NOMO-1 treated with dmso at 0.1 percent for 144 hours (cell line): ENCODE results near the gene CAPN14.

Experiments used
- DNase-seq: peaks from one replicate; lab custom pipeline; 2025; ENCODE audit not compliant: unreplicated experiment; lab: John Stamatoyannopoulos, UW

Gene CAPN14

GRCh38 chr2:31244101-31244500, 26.8 kb upstream of the CAPN14 start:
- no peak for DNase-seq

GRCh38 chr2:31243053-31243452, 25.7 kb upstream of the CAPN14 start:
- DNase-seq, result no peak

GRCh38 chr2:31241625-31242270, 24.4 kb upstream of the CAPN14 start:
- DNase-seq, result no peak

DNA sequence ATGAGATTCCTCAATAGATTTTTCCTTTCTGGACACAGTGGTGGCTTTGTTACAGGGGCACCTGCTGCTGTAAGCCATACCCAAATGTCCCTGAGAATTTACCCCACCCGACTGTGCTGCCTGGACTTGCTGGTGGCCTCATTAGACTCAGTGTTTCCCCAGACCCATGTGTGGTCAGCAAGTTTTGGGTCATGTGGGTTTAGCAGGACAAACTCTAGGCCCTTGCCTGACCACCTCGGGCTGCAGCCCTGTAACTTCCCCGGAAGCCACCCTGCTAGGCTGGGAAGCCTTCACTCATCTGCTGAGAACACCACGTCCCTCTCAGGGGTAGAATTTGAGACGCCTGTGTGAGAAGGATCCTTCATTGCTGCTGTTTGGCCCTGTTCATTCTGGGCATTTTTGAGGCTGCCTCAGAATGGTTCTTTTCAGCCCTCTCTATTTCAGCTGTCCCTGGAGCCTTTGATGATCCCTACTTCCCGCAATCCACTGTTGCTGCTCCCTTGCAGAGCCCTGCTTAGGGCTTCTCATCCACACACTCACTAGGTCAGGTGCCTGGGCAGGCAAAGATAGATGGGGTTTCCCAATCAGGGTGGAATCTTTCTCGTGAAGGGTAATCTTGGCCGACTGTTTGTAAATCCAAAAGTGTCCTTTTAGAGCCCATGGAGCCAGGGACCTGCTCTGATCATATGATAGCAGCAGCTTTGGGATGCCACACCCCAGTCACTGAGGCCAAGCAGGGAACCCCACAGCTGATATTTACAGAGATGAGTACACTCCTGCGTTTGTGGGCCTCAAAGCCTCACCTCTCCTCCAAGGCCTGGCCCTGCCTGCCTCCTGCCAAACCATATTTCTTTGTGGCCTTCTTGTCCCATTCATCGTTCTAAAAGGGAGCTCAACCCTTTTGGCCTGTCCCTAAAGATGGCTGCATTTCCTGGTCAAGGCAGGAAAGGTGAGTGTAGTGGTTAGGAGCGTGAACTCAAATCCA, 23.4 kb upstream of the CAPN14 start:
- no peak for DNase-seq

GRCh38 chr2:31239593-31240177, 22.4 kb upstream of the CAPN14 start:
- DNase-seq, result no peak

DNA sequence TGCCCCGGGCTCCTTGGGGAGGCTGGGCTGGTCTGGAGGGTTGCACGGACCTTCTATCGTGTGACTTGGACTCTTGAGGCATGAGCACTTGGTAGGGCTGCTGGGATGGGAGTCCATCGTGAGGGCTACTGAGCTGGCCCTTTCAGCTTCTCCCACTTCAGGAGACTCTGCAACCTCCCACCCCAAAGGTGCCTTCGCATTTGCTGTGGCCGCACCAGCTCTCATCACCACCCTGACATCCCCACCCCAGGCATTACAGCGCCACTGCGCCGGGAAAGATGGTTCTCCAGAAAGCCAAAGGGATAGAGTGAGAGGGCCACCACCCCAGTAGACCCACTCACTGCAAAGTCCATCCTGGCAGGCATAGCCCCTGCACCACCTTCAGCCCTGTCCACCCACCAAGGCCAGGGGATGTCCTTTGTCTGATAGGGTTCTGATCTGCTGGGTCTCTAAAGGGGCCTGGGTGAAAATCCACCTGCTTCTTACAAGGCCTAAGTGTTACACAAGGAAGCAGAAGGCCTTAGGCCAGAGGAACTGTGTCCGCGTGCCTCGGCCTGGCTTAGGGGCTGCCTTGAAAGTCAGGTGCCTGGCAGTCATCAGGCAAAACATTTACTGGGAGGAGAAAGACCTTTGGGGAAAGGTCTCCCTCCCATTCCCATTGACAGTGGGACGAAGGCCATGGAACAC, 21.7 kb upstream of the CAPN14 start:
- DNase-seq, result no peak

DNA sequence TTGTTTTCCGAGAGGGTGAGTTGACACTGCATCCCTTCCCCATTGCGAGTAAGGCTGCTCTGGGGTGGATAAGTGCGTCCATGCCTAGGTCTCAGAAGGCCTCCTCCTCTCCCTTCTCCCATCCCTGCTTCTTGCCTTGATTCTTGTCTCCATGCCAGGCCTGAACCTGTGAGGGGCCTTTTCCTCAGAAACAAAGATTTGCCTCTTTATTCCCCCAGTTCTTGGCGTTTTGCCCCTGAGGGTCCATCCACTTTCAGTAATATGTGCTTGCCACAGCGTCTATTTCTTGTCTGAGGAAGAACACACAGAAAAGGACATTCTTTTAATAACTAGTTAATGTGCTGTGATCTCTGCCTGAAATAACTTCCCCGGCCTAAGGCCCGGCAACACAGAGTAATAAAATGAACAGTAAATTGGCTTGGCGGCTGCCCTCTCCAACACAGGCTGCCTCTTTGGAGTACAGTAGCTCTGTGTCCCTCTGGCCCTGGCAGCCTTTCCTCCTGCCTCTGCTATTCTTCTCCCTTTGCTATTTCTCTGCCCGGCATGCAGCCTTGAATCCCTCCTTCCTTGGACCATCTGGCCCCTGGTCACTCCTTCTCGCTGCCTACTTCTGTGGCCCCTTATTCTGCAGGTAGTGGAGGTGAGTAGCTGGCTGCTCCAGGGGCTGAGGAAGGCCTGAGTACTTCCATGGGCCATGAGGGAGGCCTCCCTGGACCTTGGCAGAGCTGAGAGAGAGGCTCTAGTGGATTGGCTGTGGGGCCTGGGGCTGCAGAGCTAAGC, 21.0 kb upstream of the CAPN14 start:
- DNase-seq, result no peak

GRCh38 chr2:31237348-31238017, 20.2 kb upstream of the CAPN14 start:
- no peak for DNase-seq

DNA sequence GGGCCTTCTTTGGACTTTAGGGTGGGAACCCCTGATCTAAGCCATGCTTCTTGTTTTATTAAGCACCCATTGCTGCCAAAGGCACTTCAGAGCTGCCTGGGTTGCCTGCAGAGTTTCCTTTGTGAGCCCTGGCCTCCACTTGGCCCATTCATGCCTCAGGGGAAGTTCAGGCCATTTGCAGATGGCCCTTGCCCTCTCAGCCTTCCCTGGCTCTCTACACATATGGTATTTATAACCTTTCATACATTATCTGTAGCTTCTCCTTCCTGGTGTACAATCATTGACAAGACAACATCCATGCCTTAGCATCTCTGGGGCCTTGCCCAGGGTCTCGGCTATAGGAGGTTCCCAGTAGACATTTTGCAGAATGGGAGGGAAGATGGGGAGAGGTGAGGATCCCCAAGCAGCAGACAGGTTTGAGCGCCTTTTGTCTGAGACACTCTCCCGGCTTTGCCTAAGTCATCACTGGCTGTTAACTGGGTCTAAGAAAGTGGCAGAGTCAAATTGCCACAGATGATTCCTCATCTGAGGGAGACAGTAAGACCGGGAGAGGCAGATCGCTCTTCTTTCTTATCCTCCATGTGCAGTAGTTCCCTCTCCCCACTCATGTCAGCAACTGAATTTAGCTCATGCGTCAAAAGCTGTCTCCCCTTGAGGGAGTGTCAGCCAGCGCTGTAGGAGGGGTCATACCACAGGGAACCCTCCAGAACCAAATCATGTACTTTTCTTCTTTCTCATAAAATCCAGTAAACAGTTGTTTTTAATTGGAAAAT, 19.3 kb upstream of the CAPN14 start:
- DNase-seq, result no peak

GRCh38 chr2:31235504-31235902, 18.2 kb upstream of the CAPN14 start:
- no peak for DNase-seq

DNA sequence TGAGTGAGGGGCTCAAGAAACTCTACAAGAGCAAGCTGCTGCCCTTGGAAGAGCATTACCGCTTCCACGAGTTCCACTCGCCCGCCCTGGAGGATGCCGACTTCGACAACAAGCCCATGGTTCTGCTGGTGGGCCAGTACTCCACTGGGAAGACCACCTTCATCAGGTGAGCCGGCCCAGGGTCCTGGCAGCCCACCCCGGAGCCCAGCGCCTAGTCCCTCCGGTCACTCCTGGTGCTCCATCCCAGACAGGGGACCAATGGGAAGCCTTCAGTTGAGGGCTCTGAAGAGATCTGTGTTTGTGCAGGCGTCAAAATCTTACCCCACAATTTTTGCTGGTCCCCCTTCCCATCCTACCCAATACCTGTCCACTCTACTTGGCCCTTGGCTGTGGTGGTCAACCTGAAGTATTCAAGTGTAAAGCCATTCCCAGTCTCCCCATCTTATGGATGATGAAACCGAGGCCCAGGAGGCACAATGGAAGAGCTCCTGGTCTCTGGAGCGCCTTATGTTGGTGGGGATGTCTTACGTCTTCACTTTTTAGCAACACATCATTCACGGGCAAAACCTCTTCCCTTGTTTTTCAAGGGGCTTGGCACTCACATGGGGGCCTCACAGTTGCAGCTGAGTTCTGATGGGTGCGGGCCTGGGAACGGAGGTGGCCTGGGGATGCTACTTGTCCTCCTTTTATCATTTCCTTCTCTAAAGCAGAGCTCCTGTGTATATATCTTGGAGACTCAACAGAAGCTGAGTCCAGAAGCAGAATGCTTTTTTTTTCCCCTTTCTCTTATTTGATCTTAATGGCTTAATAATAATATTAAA, 17.6 kb upstream of the CAPN14 start:
- DNase-seq, result no peak

DNA sequence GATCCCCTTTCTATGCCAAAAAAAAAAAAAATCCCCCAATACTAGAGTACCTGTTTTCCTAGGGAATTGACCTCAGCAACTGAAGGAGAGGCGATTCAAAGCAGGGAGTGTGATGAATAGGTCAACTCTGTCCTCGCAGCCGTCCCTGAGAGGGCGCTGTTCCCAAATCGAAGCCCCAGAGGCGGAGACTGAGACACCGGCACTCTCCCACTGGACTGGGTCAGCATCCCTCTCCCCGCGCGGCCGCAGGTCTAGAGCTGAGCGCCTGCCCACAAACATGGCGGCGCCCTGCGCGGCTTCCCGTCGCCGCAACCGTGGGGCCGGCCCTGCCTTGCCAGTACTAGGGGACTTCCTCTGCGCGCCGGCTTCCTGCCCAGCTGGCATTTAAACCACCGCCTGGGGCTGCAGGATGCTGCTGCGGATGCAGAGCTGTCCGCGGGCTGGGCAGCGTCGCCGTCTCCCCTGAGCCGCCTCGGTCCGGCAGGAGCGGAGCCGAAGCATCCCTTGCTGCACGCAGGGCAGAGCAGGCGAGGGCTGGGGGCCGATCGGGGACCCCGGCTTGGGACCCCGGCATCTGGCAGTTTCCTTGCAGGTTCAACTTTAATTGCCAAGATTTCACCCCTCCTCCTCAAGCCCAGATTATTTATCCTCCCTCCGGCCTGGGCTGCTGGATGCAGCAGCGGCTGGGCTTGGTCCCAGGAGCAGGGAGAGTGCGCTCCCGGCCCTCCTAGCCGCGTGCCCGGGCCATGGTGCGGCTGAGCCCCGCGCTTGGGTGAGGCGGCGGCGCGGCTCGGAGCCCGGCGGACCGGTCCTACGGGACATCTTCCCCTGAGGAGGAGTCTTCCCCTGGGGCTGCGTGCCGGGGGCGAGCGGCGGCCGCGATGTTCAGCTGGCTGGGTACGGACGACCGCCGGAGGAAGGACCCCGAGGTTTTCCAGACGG, 16.7 kb upstream of the CAPN14 start, which contains the start of gene EHD3:
Gene EHD3 (plus strand): TSS at position 412 of the 942 bp plus-strand sequence. CDS start 470 bp downstream, at position 882.
- DNase-seq, result peak; percentile 40

- no peak for DNase-seq
These were observed 15.9 kb upstream of the CAPN14 start for GRCh38 chr2:31233231-31233630.

GRCh38 chr2:31232586-31232985, 15.3 kb upstream of the CAPN14 start:
- DNase-seq, result no peak

GRCh38 chr2:31231571-31232302, 14.4 kb upstream of the CAPN14 start:
- DNase-seq, result no peak

- DNase-seq, result no peak
These were observed 13.4 kb upstream of the CAPN14 start for GRCh38 chr2:31230751-31231150.
